Measurements from ENCODE around the gene ITGBL1.
A peak's percentile ranks its signal among the peaks of the same experiment; 100 is the strongest.

The ITGBL1 gene

DNA sequence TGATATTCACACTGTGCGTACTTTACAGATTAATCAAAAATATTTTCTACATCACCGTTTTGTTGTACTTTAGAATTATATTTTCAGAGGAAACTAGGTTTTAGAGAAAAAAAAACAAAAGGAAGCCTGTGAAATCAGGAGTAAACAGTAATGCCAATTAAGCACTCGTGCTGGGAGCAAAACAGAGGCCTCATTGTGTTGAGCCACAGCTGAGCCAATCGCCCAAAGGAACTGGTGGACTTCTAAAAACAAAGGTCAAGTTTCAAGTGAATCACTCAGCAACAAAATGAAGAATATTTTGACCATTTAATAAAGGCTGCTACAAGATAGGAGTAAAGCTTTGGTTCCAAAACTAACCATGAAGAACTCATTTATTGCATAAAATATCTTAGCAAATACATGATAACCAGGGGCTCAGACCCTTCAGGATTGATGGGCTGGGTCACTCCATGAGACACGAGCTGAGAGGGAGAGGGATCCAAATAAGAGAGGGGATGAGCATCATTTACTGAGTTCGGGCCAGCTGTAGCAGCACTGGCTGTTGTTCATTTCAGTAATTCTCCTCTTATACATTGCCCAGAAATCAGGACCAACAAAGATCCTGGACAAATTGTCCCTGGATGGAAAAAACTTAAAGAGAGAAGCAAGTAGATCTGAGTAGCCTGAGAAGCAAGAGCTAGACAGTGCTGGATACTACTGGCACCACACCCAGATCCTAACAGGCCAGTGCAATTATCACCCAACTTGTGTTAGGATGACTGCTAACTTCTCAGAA, 27.9 kb upstream of the ITGBL1 start:
- no peak for FAIRE-seq
- DNase-seq (ENCODE audit: insufficient read length): no peak
- TF ChIP-seq TAF1 (IDR thresholded peaks at IDR 0.05; ENCODE audit: borderline replicate concordance, low read depth, low read length) (no peak), POLR2A (IDR thresholded peaks at IDR 0.05; ENCODE audit: low read depth, low read length) (no peak), POLR2AphosphoS5 (IDR thresholded peaks at IDR 0.05; ENCODE audit: low read depth, low read length) (no peak)

- FAIRE-seq: no peak
- DNase-seq (ENCODE audit: insufficient read length): no peak
- TF ChIP-seq POLR2A (IDR thresholded peaks at IDR 0.05; ENCODE audit: low read depth, low read length) (no peak), POLR2AphosphoS5 (IDR thresholded peaks at IDR 0.05; ENCODE audit: low read depth, low read length) (no peak), TAF1 (IDR thresholded peaks at IDR 0.05; ENCODE audit: borderline replicate concordance, low read depth, low read length) (no peak)
These were observed 27.4 kb upstream of the ITGBL1 start for GRCh38 chr13:101425156-101425471.

DNA sequence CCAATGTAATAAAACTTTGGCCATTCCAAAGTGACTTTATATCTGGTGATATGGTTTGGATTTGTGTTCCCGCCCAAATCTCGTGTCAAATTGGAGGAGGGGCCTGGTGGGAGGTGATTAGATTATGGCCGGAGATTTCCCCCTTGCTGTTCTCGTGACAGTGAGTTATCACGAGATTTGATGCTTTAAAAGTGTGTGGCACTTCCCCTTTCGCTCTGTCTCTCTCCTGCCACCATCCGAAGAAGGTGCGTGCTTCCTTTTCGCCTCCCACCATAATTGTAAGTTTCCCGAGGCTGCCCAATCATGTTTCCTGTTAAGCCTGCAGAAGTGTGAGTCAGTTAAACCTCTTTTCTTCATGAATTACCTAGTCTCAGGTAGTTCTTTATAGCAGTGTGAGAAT, 26.9 kb upstream of the ITGBL1 start:
- DNase-seq (ENCODE audit: insufficient read length) (no peak), FAIRE-seq (no peak)
- no peak for TF ChIP-seq TAF1 (IDR thresholded peaks at IDR 0.05; ENCODE audit: borderline replicate concordance, low read depth, low read length)
- no peak for TF ChIP-seq POLR2AphosphoS5 (IDR thresholded peaks at IDR 0.05; ENCODE audit: low read depth, low read length)
- TF ChIP-seq POLR2A (IDR thresholded peaks at IDR 0.05; ENCODE audit: low read depth, low read length): no peak

DNA sequence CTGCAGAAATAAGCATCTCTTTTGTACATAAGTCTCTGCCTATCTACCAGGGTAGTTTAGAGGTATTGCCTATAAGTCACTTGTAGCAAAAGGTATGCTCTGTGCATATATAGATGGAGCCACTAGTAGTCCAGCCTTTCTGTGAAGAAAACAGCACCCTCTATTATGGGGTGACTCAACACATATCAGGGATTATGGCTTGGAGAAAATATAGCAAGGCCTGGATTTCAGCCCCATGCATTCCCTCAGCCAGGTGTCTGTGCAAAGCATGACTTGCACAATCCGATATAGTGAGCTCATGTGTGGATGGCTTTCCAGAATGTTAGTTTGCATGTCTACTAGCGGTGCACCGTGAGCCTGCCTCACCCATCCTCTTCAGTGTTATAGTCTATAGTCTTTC, 22.7 kb upstream of the ITGBL1 start:
- no peak for TF ChIP-seq TAF1 (IDR thresholded peaks at IDR 0.05; ENCODE audit: borderline replicate concordance, low read depth, low read length)
- TF ChIP-seq POLR2AphosphoS5 (IDR thresholded peaks at IDR 0.05; ENCODE audit: low read depth, low read length): no peak
- no peak for TF ChIP-seq POLR2A (IDR thresholded peaks at IDR 0.05; ENCODE audit: low read depth, low read length)
- no peak for FAIRE-seq
- DNase-seq (ENCODE audit: insufficient read length): no peak

DNA sequence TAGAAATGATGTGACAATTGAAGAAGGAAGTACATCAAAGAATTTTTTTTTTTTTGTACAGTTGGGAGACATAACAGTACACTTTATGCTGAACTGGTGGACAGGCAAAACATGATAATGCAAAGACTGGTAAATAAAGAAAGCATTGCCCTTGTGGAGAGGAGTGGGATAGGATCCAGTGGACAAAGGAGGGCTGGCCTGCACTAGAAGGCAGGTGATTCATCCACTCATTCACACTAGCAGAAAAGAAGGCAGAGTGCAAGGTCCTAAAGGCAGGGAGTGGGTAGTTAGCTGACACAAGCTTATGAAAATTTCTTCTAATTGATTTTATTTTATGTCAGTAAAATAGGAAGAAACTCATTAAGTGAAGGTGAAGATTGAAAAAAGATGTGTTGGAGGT, 18.6 kb upstream of the ITGBL1 start:
- FAIRE-seq (no peak), DNase-seq (ENCODE audit: insufficient read length) (no peak)
- TF ChIP-seq POLR2AphosphoS5 (IDR thresholded peaks at IDR 0.05; ENCODE audit: low read depth, low read length) (no peak), TAF1 (IDR thresholded peaks at IDR 0.05; ENCODE audit: borderline replicate concordance, low read depth, low read length) (no peak), POLR2A (IDR thresholded peaks at IDR 0.05; ENCODE audit: low read depth, low read length) (no peak)

GRCh38 chr13:101434486-101434885, 18.0 kb upstream of the ITGBL1 start:
- DNase-seq (ENCODE audit: insufficient read length) (no peak), FAIRE-seq (no peak)
- TF ChIP-seq TAF1 (IDR thresholded peaks at IDR 0.05; ENCODE audit: borderline replicate concordance, low read depth, low read length) (no peak), POLR2A (IDR thresholded peaks at IDR 0.05; ENCODE audit: low read depth, low read length) (no peak), POLR2AphosphoS5 (IDR thresholded peaks at IDR 0.05; ENCODE audit: low read depth, low read length) (no peak)

GRCh38 chr13:101447852-101448251, 4.6 kb upstream of the ITGBL1 start:
- no peak for DNase-seq (ENCODE audit: insufficient read length)
- FAIRE-seq: no peak
- TF ChIP-seq POLR2A (IDR thresholded peaks at IDR 0.05; ENCODE audit: low read depth, low read length) (no peak), TAF1 (IDR thresholded peaks at IDR 0.05; ENCODE audit: borderline replicate concordance, low read depth, low read length) (no peak)

- FAIRE-seq (no peak), DNase-seq (ENCODE audit: insufficient read length) (no peak)
- TF ChIP-seq POLR2AphosphoS5 (IDR thresholded peaks at IDR 0.05; ENCODE audit: low read depth, low read length): no peak
- TF ChIP-seq TAF1 (IDR thresholded peaks at IDR 0.05; ENCODE audit: borderline replicate concordance, low read depth, low read length): no peak
- TF ChIP-seq POLR2A (IDR thresholded peaks at IDR 0.05; ENCODE audit: low read depth, low read length): no peak
These were observed 2.4 kb upstream of the ITGBL1 start for GRCh38 chr13:101449790-101450748.

DNA sequence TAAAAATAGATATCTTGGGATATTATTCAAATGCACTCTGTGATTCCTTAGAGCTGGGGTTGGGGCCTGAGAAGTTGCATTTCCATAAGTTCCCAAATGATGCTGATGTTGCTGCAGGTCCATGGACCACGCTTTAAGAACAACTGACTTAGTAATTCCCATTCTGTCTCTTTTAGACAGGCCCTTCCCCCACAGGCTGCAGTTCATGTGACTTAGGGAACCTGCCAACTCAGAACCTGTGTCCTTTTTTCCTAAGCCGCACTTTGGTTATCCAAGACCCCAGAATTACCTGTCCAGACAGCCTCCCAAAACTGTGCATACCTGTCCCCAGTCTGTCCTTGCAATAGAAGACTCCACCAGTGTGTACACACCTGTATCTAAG, 1.7 kb upstream of the ITGBL1 start:
- FAIRE-seq: no peak
- no peak for DNase-seq (ENCODE audit: insufficient read length)

GRCh38 chr13:101451641-101452040, 834 bp upstream of the ITGBL1 start:
- FAIRE-seq: no peak
- TF ChIP-seq TAF1 (IDR thresholded peaks at IDR 0.05; ENCODE audit: borderline replicate concordance, low read depth, low read length) (no peak), POLR2AphosphoS5 (IDR thresholded peaks at IDR 0.05; ENCODE audit: low read depth, low read length) (no peak), POLR2A (IDR thresholded peaks at IDR 0.05; ENCODE audit: low read depth, low read length) (no peak)

More for the DNA sequence above, 1.7 kb upstream of the ITGBL1 start:
- TF ChIP-seq POLR2A (IDR thresholded peaks at IDR 0.05; ENCODE audit: low read depth, low read length) (no peak), TAF1 (IDR thresholded peaks at IDR 0.05; ENCODE audit: borderline replicate concordance, low read depth, low read length) (no peak), POLR2AphosphoS5 (IDR thresholded peaks at IDR 0.05; ENCODE audit: low read depth, low read length) (no peak)

DNA sequence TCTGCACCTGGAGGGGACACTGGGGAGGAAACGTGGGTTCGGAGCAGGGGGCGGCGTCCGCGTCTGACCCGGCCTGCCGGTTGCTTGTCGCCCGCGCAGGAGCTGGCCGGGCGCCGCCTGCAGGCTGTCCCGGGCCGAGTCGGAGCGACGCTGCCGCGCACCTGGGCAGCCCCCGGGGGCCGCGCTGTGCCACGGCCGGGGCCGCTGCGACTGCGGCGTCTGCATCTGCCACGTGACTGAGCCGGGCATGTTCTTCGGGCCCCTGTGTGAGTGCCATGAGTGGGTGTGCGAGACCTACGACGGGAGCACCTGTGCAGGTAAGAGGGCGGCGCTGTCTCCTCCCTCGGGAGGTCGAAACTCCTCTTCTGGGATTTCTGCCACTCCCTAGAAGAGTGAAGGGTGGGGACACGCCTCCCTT, 1.3 kb downstream of the ITGBL1 start:
- no peak for FAIRE-seq
- DNase-seq (ENCODE audit: insufficient read length): peak; percentile 9
- TF ChIP-seq POLR2A (IDR thresholded peaks at IDR 0.05; ENCODE audit: low read depth, low read length): no peak
- TF ChIP-seq POLR2AphosphoS5 (IDR thresholded peaks at IDR 0.05; ENCODE audit: low read depth, low read length): no peak
- no peak for TF ChIP-seq TAF1 (IDR thresholded peaks at IDR 0.05; ENCODE audit: borderline replicate concordance, low read depth, low read length)

More at GRCh38 chr13:101451641-101452040, 834 bp upstream of the ITGBL1 start:
- DNase-seq (ENCODE audit: insufficient read length): no peak
